Kidney capillary endothelial cell (primary cell): ENCODE measurements around the gene PCDHA1.
"Not testable (repeated sequence)": the region's sequence is repeated elsewhere in the genome, so short reads cannot be mapped to it uniquely, and the experiment has no call there.

Experiments used
- DNase-seq: peaks from one replicate; pipeline ENCODE4 v3.0.0-alpha.2; 2018; ENCODE audit warnings: low spot score

PCDHA1 gene

DNA sequence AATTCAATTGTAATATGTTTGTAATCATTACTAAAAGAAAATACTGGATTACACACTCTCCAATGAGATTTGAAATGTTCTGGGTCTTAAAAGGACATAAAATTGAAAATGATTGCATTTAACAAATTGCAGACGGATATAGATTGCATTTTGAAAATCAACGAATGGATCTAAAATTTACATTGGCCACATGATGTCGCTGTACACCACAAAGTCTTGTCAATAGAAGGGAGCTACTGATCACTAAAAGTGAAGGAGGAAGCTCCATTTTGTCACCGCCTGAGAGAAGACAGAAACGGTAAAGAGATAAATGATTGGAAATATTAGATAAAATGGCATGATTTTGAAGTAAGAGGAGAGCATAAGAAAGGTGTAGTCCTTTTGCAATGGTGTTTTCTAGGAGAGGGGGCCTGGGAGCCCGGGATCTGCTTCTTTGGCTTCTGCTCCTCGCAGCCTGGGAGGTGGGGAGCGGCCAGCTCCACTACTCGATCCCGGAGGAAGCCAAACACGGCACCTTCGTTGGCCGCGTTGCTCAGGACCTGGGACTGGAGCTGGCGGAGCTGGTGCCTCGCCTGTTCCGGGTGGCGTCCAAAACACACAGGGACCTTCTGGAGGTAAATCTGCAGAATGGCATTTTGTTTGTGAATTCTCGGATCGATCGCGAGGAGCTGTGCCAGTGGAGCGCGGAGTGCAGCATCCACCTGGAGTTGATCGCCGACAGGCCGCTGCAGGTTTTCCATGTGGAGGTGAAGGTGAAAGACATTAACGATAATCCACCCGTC lies at the start of gene PCDHA1:
PCDHA1 (plus strand) TSS at position 236 of the 782 bp plus-strand sequence.
- no peak for DNase-seq

DNA sequence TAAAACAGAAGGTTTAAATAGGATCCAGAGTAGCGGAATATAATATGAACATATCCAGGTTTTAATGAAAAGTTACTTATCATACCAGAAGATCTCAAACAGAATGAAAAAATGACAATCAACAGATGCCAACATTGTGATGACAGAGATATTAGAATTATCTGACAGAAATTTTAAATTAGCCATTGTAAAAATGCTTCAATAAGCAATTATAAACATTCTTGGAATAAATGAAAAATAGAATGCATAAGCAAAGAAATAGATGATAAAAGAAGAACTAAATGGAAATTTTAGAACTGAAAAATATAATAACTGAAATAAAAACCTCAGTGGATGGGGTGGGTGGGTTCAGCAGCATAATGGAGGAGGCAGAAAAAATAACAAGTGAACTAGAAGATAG lies 48.5 kb upstream of the PCDHA1 start:
- no peak for DNase-seq

DNA sequence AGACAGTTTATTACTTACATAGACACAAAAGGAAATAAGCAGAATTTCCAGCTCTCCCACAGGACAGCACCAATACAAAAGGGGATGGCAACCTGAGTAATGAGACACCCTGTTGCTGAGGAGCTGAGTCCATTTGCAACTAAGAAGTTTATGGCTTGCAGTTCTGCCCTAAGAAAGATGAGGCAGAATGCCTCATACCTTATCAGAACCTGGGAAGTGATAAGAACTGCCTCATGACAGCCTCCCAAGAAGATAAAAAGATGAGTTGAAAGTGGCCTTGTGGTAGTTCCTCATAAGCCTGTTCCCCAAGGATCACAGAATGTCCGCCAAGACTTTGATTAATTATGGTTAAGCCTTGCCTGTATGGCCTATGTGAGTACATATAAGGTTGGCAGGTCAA lies 44.0 kb upstream of the PCDHA1 start:
- no peak for DNase-seq

GRCh38 chr5:140753561-140753960 lies 32.4 kb upstream of the PCDHA1 start:
- no peak for DNase-seq

- peak; percentile 6 for DNase-seq
Measured at GRCh38 chr5:140764177-140764973, 21.6 kb upstream of the PCDHA1 start.

DNA sequence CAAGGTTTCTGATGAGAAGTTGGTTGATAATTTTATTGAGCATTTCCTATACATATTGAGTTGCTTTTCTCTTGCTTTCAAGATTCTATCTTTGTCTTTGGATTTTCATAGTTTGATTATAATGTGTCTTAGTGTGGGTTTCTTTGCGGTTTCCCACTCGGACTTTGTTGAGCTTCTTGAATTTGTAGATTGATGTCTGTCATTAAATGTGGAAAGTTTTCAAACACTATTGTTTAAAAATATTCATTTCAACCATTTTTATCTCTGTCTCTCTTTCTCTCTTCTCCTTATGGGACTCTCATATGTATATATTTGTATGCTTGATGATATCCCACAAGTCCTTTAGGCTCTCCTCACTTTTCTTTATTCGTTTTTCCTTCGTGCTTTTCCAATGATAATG lies 18.5 kb upstream of the PCDHA1 start:
- no peak for DNase-seq

- DNase-seq = no peak
Measured at GRCh38 chr5:140780512-140780911, 5.4 kb upstream of the PCDHA1 start.

DNA sequence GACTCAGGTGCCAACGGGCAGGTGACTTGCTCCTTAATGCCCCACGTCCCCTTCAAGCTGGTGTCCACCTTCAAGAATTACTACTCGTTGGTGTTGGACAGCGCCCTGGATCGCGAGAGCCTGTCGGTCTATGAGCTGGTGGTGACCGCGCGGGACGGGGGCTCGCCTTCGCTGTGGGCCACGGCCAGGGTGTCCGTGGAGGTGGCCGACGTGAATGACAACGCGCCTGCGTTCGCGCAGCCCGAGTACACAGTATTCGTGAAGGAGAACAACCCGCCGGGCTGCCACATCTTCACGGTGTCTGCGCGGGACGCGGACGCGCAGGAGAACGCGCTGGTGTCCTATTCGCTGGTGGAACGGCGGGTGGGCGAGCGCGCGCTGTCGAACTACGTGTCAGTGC lies 1.5 kb downstream of the PCDHA1 start:
- not testable (repeated sequence) for DNase-seq

GRCh38 chr5:140787849-140788504 lies 2.0 kb downstream of the PCDHA1 start:
- not testable (repeated sequence) for DNase-seq

DNA sequence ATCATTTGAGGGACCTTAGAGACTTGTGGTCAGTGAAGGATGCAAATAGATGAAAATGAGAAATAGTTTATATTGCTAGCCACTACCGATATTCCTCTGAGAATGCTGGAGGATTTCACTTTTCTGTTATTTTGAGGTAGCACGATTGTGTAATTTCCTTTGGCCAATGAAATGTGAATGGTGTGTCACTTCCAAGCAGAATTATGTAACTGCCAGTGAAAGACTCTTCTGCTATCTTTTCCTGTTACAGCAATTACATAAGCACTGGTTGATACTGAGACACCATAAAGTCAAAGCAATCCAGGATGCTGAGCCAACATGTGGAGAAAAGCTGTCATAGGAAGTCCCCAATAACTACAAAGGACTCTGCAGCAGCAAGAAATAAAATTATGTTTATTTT lies 5.1 kb downstream of the PCDHA1 start:
- DNase-seq = no peak

DNA sequence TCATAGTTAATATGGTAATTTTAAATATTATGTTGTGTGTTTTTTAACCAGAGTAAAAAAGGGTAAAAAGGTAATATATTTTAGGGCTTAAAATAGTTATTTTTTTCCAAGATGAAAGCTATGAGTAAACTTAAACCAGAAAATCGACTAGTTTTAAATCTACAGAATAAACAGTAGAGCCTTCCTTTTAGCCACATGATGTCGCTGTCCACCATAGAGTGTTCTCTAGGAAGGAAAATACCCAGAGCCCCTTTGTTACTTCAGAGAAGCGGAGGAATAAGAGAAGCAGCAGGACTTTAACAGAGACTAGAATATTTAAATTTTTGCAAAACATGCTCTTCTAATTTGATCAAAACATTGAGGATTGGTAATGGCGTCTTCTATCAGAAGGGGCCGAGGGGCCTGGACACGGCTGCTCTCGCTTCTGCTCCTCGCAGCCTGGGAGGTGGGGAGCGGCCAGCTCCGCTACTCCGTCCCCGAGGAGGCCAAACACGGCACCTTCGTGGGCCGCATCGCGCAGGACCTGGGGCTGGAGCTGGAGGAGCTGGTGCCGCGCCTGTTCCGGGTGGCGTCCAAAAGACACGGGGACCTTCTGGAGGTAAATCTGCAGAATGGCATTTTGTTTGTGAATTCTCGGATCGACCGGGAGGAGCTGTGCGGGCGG lies 8.8 kb downstream of the PCDHA1 start, which contains the start of gene PCDHA2:
PCDHA2 (plus strand) TSS at position 258 of the 664 bp plus-strand sequence.
- DNase-seq = no peak

DNA sequence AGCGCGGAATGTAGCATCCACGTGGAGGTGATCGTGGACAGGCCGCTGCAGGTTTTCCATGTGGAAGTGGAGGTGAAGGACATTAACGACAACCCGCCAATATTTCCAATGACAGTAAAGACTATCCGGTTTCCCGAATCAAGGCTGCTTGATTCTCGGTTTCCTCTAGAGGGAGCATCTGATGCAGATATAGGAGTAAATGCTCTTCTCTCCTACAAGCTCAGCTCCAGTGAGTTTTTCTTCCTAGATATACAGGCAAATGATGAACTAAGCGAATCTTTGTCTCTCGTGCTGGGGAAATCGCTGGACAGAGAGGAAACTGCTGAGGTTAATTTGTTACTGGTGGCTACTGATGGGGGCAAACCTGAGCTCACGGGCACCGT lies 9.3 kb downstream of the PCDHA1 start:
- no peak for DNase-seq

DNA sequence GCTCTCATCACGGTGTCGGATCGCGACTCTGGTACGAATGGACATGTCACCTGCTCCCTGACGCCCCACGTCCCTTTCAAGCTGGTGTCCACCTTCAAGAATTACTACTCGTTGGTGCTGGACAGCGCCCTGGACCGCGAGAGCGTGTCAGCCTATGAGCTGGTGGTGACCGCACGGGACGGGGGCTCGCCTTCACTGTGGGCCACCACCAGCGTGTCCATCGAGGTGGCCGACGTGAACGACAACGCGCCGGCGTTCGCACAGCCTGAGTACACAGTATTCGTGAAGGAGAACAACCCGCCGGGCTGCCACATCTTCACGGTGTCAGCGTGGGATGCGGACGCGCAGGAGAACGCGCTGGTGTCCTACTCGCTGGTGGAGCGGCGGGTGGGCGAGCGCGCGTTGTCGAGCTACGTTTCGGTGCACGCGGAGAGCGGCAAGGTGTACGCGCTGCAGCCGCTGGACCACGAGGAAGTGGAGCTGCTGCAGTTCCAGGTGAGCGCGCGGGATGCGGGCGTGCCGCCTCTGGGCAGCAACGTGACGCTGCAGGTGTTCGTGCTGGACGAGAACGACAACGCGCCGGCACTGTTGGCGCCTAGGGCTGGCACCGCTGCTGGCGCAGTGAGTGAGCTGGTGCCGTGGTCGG lies 10.3 kb downstream of the PCDHA1 start:
- DNase-seq = not testable (repeated sequence)

- no peak for DNase-seq
Measured at GRCh38 chr5:140796718-140797095, 10.8 kb downstream of the PCDHA1 start.

GRCh38 chr5:140800816-140801493 lies 15.0 kb downstream of the PCDHA1 start, which contains the start of gene PCDHA3:
Gene PCDHA3 (plus strand): TSS chr5:140801057.
- no peak for DNase-seq

DNA sequence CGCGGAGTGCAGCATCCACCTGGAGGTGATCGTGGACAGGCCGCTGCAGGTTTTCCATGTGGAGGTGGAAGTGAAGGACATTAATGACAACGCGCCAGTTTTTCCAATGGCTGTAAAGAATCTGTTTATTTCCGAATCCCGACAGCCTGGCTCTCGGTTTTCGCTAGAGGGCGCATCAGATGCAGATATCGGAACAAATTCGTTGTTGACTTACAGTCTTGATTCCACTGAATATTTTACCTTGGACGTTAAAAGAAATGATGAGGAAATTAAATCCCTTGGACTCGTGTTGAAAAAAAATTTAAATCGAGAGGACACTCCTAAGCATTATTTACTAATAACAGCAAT lies 15.5 kb downstream of the PCDHA1 start:
- DNase-seq = no peak

GRCh38 chr5:140802381-140802780 lies 16.4 kb downstream of the PCDHA1 start:
- not testable (repeated sequence) for DNase-seq

- no peak for DNase-seq
Measured at GRCh38 chr5:140802781-140803271, 16.9 kb downstream of the PCDHA1 start.

- DNase-seq = no peak
Measured at GRCh38 chr5:140806834-140807775, 21.2 kb downstream of the PCDHA1 start, which contains the start of gene PCDHA4. Gene PCDHA4 (plus strand): TSS chr5:140807068.
